Activated T-helper 1 cell treated with anti-CD3 and anti-CD28 coated beads, Interleukin-12 subunit alpha, Interleukin-12 subunit beta, Interleukin-2, Interleukin-4 antibody, amounts not matched to agents 30 ng/mL and 10 ng/mL and 1 ng/mL, durations not matched to agents 14 hours and 24 hours and 36 hours (primary cell): ENCODE measurements around the gene ZFAND3. TPM values are rescaled to one million over a fixed set of nuclear protein-coding genes. Genes with fewer than 3 reads are reported as not detected.

ENCODE experiments used
- DNase-seq: peaks from one replicate; pipeline ENCODE4 v3.0.0; 2021; ENCODE audit warnings: low spot score
- H3K27ac Mint-ChIP-seq: one replicate; pipeline ENCODE4 v1.8.0; 2021; ENCODE audit warnings: mild to moderate bottlenecking, mixed read lengths
- H3K27me3 Mint-ChIP-seq: one replicate; pipeline ENCODE4 v1.8.0; 2022; ENCODE audit warnings: mild to moderate bottlenecking, moderate library complexity, mixed read lengths; ENCODE audit not compliant: insufficient read depth
- H3K36me3 Mint-ChIP-seq: one replicate; pipeline ENCODE4 v1.8.0; 2021; ENCODE audit warnings: low read depth, mixed read lengths
- H3K4me1 Mint-ChIP-seq: one replicate; pipeline ENCODE4 v1.8.0; 2021; ENCODE audit warnings: low read depth, mixed read lengths
- H3K4me3 Mint-ChIP-seq: one replicate; pipeline ENCODE4 v1.8.0; 2021; ENCODE audit warnings: mild to moderate bottlenecking, moderate library complexity, mixed read lengths
- H3K9me3 Mint-ChIP-seq: one replicate; pipeline ENCODE4 v1.8.0; 2021; ENCODE audit warnings: mixed read lengths
- intact Hi-C: fragments of 100-400 bp; cut with micrococcal nuclease; formaldehyde crosslinking; loops from one replicate; pipeline ENCODE4 v1.15.1; 2024
- total RNA-seq: library from RNA; stranded (reverse); gene quantifications from 2 replicates; pipeline ENCODE4 v1.2.3, GENCODE V29; 2022

Gene ZFAND3
- total RNA-seq, 1 donor from 2014 or later = 44.1 TPM

GRCh38 chr6:38168699-38169098 lies 349.2 kb downstream of the ZFAND3 start:
- Mint-ChIP-seq H3K9me3 (no peaks in the 10 kb centered on the region), H3K4me3 (no peak overlapping the region), H3K36me3 (no peaks in the 10 kb centered on the region), H3K4me1 (no peaks in the 10 kb centered on the region), H3K27ac (no peak overlapping the region), H3K27me3 (no peaks in the 10 kb centered on the region)
- intact Hi-C loops = no loop called here
- DNase-seq = no peak

GRCh38 chr6:38169221-38169976 lies 349.9 kb downstream of the ZFAND3 start:
- no peak for DNase-seq
- H3K27ac Mint-ChIP-seq = no peak overlapping the region
- H3K27me3 Mint-ChIP-seq = no peaks in the 10 kb centered on the region
- no peaks in the 10 kb centered on the region for H3K9me3 Mint-ChIP-seq
- no peaks in the 10 kb centered on the region for H3K4me1 Mint-ChIP-seq
- intact Hi-C loops = no loop called here
- H3K4me3 Mint-ChIP-seq = no peak overlapping the region
- no peaks in the 10 kb centered on the region for H3K36me3 Mint-ChIP-seq

- Mint-ChIP-seq H3K27me3 (no peaks in the 10 kb centered on the region), H3K4me1 (no peaks in the 10 kb centered on the region), H3K9me3 (no peaks in the 10 kb centered on the region), H3K4me3 (no peak overlapping the region), H3K27ac (no peak overlapping the region), H3K36me3 (no peaks in the 10 kb centered on the region)
- no peak for DNase-seq
- intact Hi-C loops = no loop called here
Observed at GRCh38 chr6:38169977-38170526, 350.5 kb downstream of the ZFAND3 start.

GRCh38 chr6:38170666-38171355 lies 351.3 kb downstream of the ZFAND3 start:
- DNase-seq = no peak
- no peaks in the 10 kb centered on the region for H3K4me1 Mint-ChIP-seq
- H3K4me3 Mint-ChIP-seq = no peak overlapping the region
- intact Hi-C loops = no loop called here
- no peaks in the 10 kb centered on the region for H3K9me3 Mint-ChIP-seq
- H3K27ac Mint-ChIP-seq = no peak overlapping the region
- no peaks in the 10 kb centered on the region for H3K36me3 Mint-ChIP-seq
- no peaks in the 10 kb centered on the region for H3K27me3 Mint-ChIP-seq

- intact Hi-C loops = no loop called here
- H3K27ac Mint-ChIP-seq = no peak overlapping the region
- no peaks in the 10 kb centered on the region for H3K27me3 Mint-ChIP-seq
- DNase-seq = no peak
- H3K4me1 Mint-ChIP-seq = no peaks in the 10 kb centered on the region
- no peaks in the 10 kb centered on the region for H3K9me3 Mint-ChIP-seq
- no peaks in the 10 kb centered on the region for H3K36me3 Mint-ChIP-seq
- H3K4me3 Mint-ChIP-seq = no peak overlapping the region
Observed at GRCh38 chr6:38171997-38172738, 352.6 kb downstream of the ZFAND3 start.

- H3K9me3 Mint-ChIP-seq = no peaks in the 10 kb centered on the region
- H3K27me3 Mint-ChIP-seq = no peaks in the 10 kb centered on the region
- no peak overlapping the region for H3K27ac Mint-ChIP-seq
- H3K4me3 Mint-ChIP-seq = no peak overlapping the region
- no peaks in the 10 kb centered on the region for H3K36me3 Mint-ChIP-seq
- H3K4me1 Mint-ChIP-seq = no peaks in the 10 kb centered on the region
- intact Hi-C loops = no loop called here
- no peak for DNase-seq
Observed at GRCh38 chr6:38172739-38173410, 353.3 kb downstream of the ZFAND3 start.

- Mint-ChIP-seq H3K36me3 (no peaks in the 10 kb centered on the region), H3K9me3 (no peaks in the 10 kb centered on the region), H3K4me3 (no peak overlapping the region), H3K27ac (no peak overlapping the region), H3K4me1 (no peaks in the 10 kb centered on the region), H3K27me3 (no peaks in the 10 kb centered on the region)
- DNase-seq = no peak
- intact Hi-C loops = no loop called here
Observed at GRCh38 chr6:38173909-38174308, 354.4 kb downstream of the ZFAND3 start.

- no peaks in the 10 kb centered on the region for H3K4me1 Mint-ChIP-seq
- intact Hi-C loops = no loop called here
- no peak overlapping the region for H3K4me3 Mint-ChIP-seq
- H3K36me3 Mint-ChIP-seq = no peaks in the 10 kb centered on the region
- H3K27ac Mint-ChIP-seq = no peak overlapping the region
- H3K9me3 Mint-ChIP-seq = no peaks in the 10 kb centered on the region
- H3K27me3 Mint-ChIP-seq = no peaks in the 10 kb centered on the region
- no peak for DNase-seq
Observed at GRCh38 chr6:38174315-38174714, 354.8 kb downstream of the ZFAND3 start.

- Mint-ChIP-seq H3K4me3 (no peak overlapping the region), H3K27ac (no peak overlapping the region), H3K9me3 (no peaks in the 10 kb centered on the region), H3K4me1 (no peaks in the 10 kb centered on the region), H3K27me3 (no peaks in the 10 kb centered on the region), H3K36me3 (no peaks in the 10 kb centered on the region)
- intact Hi-C loops = no loop called here
- no peak for DNase-seq
Observed at GRCh38 chr6:38174806-38175495, 355.4 kb downstream of the ZFAND3 start.

- H3K27ac Mint-ChIP-seq = no peak overlapping the region
- no peaks in the 10 kb centered on the region for H3K4me1 Mint-ChIP-seq
- no peaks in the 10 kb centered on the region for H3K27me3 Mint-ChIP-seq
- intact Hi-C loops = no loop called here
- no peak for DNase-seq
- H3K9me3 Mint-ChIP-seq = no peaks in the 10 kb centered on the region
- no peak overlapping the region for H3K4me3 Mint-ChIP-seq
- H3K36me3 Mint-ChIP-seq = no peaks in the 10 kb centered on the region
Observed at GRCh38 chr6:38175786-38176185, 356.3 kb downstream of the ZFAND3 start.

- H3K27me3 Mint-ChIP-seq = no peaks in the 10 kb centered on the region
- no peaks in the 10 kb centered on the region for H3K4me1 Mint-ChIP-seq
- H3K9me3 Mint-ChIP-seq = no peaks in the 10 kb centered on the region
- DNase-seq = no peak
- H3K27ac Mint-ChIP-seq = no peak overlapping the region
- H3K36me3 Mint-ChIP-seq = no peaks in the 10 kb centered on the region
- H3K4me3 Mint-ChIP-seq = no peak overlapping the region
- intact Hi-C loops = no loop called here
Observed at GRCh38 chr6:38176797-38177751, 357.5 kb downstream of the ZFAND3 start.
